HG03565 (cell line): ENCODE measurements around the gene ZNF256.

Experiments
- ATAC-seq: cut with Tn5 transposase; IDR thresholded peaks from one replicate; pipeline ENCODE4 v1.9.1; 2021; ENCODE audit warnings: mild to moderate bottlenecking, moderate library complexity; ENCODE audit not compliant: unreplicated experiment

ZNF256 gene

DNA sequence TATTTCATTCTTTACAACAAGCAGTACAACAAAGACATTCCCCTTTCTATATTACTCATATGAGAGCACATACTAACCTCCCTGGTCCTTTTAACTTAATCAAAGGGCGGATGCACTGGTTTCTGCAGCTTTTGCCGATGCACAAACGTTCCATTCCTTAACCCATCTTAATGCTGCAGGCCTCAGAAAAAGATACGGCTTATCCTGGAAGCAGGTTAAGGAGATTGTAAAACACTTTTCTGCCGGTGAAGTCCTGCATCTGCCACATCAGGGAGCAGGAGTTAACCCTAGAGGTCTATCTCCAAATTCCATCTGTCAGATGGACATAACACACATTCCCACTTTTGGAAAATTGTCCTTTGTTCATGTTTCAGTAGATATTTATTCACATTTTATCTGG lies 47.2 kb downstream of the ZNF256 start:
- no peak for ATAC-seq
